D341Med (cell line): ENCODE measurements around the gene KLRC3.
"Not testable (repeated sequence)": the region's sequence is repeated elsewhere in the genome, so short reads cannot be mapped to it uniquely, and the experiment has no call there.

Experiments
- DNase-seq: peaks from one replicate; pipeline ENCODE4 v3.0.0; 2012; ENCODE audit warnings: low spot score

Gene KLRC3

DNA sequence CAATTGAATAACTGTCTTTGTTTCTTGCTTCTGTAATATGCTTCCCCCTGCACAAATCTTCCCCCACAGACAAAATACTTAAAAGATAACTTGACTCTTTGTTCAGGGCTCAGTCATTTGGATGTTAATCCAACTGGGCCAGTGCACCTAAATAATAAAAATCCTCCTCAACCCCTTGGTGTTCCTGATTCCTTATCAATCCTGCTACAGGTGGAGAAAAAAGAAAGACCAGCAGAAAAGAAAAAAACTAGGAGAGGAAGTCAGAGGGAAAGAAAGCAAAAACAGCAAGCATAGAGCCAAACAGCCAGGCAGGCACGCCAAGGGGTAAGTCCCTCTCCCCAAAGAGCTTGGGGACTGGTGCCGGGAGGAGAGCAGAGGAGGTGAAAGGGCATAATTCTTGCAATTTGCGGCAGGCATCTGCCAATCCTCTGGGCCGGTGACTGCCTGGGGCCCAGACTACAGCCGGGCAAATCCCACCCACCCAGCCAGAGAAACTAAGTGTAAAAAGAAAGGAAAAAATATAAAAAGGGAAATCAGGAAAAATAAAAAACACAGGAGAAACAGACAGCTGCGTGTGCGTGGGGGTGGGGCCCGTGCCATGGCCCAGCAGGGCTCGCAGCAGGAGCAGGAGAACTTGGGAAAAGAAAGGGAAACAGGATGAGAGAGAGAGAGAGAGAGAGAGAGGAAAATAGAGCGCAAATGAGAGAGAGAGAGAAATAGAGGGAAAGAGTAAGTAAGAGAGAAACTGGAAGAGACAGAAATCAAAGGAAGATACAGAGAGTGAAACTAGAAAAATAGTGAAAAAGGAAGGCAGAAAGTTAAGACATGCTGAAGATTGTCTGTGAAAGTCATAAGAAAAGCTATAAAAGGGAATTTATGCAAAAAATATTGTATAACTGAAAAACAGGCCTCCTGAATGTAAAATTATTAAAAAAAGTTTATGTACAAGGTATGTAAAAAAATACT, 51.9 kb downstream of the KLRC3 start:
- no peak for DNase-seq

- DNase-seq, result not testable (repeated sequence)
Observed at GRCh38 chr12:10367714-10368113, 52.7 kb downstream of the KLRC3 start.

DNA sequence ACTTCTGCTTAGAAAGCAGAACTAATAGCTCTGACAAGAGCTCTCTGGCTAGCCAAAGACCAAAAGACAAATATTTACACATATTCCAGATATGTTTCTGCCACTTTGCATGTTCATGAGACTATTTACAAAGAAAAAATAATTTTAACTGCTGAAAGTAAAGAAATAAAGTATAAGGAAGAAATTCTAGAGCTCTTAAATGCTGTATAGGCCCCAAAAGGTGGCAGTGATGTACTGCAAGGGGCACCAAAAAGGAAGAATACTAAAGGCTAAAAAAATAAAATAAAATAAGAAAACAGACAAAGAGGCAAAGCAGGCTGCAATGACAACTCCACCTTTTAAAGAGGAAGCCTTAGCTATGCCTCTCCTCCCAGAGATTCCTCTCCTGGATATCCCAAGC, 53.5 kb downstream of the KLRC3 start:
- DNase-seq, result no peak

DNA sequence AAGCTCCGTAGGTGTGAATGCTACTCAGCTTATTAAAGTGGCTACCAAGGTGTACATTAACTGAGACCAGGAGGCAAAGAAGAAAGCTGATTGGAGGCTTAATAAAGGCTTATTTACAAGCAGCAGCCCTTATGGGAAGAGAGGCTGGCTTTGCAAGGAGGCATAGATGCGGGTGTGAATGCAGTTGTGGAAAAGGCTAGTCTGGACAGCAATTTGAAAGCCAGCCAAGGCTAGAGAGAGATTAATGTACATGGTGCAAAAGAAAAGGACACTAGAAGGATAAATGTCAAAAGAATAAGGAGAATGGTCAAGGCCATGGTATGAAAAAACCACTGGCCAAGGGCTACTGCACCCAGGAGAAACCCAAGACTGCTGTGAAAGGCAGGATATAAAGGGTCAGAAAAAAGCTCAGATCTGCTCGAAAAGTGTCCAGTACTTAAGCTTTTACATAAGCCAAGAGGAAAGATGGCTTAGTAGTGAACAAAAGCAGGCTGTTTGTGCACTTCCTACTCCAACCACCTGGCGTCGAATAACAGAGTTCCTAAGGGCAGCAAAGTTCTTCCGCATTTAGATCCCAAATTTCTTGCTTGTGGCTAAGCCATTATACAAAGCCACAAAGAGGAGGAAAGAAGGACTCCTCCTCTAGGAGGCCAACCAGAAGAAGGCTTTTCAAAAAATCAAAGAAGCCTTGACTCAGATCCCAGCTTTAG, 54.5 kb downstream of the KLRC3 start:
- no peak for DNase-seq

DNA sequence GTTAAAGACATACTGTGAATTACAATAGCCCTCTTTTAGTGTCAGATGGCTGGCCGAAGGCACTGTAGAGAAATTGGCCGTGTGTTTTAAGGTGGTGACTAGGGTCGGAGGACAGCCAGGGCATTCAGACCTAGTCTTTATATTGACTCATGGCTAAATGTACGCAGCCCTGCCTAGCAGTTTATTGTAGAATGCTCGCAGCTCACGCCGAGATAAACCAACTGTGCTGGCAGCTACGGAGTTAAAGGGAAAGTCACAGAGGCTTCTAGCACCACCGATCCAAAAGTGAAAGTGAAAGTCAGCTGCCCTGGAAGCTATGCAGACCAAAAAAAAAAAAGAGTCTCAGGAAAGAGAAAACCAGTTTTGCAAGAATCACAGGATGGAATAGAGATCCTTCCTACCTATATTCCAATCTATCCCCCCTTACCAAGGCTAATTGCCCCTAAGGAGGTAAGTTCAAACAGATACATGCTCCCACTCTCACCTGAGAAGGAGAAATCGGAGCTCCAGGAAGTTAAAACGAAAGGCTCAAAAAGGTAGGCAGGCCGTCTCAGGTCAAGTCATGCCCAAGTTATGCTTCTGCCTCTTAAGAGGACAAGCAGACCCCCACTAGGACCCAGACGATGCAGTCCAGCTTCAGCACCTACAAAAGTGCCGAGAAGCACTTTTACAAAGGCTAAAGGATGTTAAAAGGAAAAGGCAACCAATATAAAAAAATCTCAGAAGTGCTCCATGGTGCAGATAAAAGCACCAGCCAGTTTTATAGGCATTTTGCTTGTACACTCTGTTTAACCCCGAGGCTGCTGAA, 55.4 kb downstream of the KLRC3 start:
- peak; percentile 41 for DNase-seq

GRCh38 chr12:10363914-10364814, 56.2 kb downstream of the KLRC3 start:
- DNase-seq, result no peak

DNA sequence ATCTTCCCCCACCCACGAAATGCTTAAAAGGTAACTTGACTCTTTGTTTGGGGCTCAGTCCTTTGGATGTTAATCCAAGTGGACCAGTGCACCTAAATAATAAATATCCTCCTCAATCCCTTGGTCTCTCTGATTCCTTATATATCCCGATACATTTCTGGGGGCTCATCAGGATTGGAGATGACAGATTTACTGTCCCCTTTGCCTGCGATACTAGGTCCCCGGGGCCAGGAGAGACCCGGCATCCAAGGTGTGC, 56.8 kb downstream of the KLRC3 start:
- DNase-seq, result no peak

DNA sequence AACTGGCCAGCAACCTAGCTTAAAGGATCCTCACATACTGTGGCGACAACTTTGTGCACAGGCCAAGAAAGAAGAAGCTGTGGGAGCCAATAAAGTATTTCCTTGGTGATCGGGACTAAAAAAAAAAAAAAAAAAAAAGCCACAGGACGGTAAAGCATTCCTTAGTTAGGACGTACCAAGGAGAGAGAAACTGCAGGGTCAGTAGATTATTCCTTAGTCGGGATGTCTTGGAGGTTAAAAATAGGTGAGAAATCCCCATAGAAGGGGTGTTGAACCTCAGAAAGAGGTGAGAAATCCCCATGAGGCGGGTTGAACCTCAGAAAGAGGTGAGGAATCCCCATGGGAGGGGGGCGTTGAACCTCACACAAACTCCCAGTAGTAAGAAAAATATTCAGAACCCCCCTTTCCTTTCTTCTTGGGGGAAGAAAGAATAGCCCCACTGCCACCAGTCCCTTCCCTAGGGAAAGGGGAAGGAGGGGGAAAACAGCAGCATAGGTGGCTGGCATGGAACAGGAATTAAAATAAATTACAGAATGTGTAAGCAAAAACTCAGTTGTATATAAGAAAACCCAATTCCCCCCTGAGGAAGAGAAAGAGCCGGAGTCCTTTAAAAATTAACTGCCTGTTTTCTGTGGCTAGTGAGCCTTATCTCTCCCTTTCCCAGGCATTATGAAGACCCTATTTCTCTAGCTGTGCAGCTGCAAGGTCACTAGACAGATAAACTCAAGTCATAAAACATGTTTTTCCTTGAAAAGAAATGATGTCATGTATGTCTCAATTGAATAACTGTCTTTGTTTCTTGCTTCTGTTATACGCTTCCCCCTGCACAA, 57.4 kb downstream of the KLRC3 start:
- no peak for DNase-seq

DNA sequence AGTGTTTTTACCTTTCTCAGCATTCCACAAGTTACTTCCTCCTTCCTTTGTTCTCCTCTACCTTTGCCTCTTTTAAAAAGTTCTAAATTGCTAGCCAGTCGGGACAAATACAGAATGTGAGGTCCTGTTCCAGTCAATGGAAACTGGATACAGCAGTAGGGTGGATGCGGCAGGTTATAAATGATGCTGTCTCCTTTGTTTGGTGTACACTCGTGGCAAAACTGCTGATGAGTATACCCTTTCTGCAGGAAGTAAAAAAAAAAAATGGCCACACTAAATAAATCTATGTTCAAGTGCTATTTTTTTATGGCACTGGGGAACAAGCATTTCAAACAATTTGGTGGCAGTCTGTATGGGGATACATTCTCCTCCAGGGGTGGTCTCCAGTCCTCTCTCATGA, 58.1 kb downstream of the KLRC3 start:
- DNase-seq, result no peak
